ENCODE data around the gene POMGNT2.

The POMGNT2 gene

DNA sequence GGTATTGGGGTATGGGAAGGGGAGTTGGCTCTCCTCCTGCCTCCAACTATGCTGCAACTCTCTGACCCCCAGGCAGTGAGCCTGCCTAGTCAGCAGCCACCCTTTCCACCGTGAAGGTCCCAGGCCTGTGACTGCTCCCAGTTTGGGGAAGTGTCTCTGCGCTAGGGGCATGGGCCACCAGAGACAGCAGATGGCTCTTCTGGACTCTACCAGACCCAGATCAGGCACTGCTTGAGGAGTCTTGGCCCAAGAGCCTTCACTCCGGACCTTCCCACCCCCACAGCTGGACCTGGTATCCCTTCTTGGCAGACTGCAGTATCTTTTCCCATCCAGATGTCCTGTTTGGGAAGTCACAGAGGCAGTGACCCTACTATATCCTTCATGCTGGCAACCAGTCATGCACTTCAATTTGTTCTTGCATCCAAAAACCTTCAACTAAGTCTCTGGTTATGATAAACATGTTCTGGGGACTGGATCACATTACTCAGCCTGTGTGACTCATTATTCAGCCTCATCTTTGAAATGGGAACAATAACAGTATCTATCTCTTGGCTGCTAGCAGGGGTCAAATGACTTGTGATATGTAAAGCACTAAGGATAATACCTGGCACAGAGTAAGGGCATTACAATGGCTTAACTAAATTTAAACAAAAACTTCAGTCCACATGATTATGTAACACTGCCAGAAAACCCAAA, 62.7 kb downstream of the POMGNT2 start:
- DNase-seq, result no peak

DNA sequence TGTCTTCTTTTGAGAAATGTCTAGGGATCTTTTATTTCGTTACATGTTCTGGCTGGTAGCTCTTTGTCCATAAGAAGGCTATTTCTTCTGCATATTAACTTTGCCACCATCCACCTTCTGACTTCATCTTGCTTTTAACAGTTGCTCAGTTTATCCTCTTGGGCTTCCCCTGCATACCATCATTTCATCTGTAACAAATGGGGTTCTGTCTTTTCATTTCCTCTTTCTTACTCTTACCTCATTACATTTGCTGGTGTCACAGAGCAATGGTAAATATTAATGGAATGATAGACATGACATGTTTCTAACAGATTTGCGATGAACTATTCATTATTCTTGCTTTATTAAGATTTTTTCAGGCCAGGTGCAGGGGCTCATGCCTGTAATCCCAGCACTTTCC, 64.4 kb downstream of the POMGNT2 start:
- DNase-seq, result no peak

DNA sequence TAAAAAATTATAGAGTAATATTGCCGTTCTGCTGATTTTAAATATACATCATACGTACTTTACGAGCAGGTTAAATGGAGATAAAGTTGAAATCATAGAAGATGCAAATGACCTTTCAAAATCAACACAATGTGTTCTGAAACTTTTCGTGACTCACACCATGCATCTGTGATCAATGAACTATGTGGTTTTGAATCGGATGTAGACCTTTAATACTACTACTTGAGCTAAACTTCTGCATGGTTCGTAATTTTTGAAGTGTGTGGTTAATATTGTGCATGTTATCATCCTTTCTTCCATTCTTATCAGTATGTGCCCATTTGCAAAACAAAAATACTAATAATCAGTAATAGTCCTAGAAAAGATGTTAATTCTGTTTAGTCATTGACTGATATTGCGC, 67.9 kb downstream of the POMGNT2 start:
- DNase-seq, result no peak

DNA sequence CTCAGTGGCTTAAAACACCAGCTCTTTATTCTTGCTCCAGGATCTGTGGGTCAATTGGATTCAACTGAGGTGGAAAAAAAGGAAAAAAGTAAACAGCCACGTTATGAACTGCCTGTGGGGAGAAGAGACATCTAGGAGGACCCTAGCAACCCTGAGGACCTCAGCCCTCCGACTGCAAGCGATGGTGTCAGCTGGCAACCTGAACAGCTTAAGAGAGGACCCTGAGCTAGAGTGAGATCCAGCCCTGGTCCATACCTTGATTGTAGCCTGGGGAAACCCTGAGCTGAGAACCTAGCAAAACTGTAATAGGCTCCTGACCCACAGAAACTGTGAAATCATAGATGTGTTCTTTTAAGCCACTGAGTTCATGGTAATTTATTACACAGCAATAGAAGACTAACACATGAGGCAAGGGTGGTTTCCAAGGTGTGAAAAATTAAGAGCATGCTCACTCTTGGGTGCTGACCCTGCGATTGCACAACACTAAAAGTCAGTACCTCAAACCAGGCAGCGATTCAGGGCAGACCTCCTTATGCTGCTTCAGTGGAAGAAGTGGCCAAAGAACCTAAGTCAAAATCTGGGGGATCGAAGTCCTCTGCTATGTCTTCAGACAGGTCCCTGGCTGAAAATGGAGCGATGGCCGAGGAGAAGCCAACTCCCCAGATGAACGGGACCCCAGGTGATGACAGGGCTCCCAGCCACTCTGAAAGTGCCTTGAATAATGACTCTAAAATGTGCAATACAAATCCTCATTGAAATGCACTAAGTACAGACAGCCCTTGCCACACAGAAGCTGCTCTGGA, 69.1 kb downstream of the POMGNT2 start:
- DNase-seq, result no peak

DNA sequence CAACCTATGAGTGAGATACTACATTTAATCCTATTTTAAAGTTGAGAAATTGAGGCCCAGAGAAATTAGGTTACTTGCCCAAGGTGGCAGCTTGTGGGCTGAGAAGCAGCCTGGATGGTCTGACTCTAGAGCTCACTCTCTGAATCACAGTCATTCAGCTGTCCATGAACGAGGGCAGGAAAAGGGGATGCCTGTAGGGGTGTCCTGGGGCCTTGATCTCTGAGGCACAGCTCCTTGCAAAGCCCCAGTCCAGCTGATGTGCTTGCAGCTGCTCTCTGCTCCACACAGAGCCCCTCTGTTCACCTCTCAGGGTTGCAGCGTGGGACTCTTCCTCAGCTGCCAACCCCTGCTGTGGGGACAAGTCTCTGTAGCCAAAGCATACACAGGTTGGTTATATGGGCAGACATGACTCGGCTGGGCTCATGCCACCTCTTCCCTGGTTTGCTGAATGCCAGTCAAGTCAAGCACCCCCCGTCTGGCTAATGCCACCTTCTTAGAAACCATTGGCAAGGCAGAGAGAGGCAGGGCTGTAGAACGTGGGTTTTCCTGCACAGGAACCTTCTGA, 70.0 kb downstream of the POMGNT2 start:
- no peak for DNase-seq

DNA sequence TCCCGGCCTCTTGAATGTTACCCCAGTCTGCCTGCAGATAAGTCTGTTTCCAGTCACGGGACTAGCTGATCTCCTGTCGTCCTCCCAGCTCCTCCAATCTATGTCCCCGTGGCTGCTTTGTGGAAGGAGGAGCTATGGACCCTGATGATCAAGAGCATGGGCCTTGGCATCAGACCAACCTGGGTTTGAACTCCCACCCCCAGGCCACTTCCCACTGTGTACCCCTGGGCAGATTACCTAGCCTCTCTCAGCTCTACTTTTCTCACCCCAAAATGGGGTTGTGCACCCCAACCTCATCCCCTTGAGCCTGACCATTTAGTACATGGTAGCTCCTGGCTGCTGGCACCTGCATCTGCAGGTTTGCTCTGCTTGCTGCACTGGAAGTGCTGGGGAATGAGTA, 71.0 kb downstream of the POMGNT2 start:
- DNase-seq, result no peak

DNA sequence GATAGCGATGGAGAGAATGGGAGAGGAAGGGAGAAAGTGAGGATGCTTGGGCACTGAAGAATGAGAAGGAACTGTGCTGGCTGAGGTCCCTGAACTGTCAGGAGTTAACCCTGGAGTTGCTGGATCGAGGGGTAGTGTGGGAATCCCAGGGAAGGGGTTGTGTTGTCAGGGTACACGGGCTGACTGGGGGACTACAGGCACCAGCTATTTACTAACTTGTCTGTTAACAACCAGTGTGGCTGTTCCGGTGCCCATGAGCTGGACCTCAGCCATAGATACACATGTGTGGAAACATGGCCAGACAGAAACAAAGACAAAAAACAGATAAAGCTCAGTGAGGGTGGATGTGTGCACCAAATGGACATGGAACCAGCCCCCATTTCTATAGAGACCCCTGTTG, 71.7 kb downstream of the POMGNT2 start:
- DNase-seq, result no peak

DNA sequence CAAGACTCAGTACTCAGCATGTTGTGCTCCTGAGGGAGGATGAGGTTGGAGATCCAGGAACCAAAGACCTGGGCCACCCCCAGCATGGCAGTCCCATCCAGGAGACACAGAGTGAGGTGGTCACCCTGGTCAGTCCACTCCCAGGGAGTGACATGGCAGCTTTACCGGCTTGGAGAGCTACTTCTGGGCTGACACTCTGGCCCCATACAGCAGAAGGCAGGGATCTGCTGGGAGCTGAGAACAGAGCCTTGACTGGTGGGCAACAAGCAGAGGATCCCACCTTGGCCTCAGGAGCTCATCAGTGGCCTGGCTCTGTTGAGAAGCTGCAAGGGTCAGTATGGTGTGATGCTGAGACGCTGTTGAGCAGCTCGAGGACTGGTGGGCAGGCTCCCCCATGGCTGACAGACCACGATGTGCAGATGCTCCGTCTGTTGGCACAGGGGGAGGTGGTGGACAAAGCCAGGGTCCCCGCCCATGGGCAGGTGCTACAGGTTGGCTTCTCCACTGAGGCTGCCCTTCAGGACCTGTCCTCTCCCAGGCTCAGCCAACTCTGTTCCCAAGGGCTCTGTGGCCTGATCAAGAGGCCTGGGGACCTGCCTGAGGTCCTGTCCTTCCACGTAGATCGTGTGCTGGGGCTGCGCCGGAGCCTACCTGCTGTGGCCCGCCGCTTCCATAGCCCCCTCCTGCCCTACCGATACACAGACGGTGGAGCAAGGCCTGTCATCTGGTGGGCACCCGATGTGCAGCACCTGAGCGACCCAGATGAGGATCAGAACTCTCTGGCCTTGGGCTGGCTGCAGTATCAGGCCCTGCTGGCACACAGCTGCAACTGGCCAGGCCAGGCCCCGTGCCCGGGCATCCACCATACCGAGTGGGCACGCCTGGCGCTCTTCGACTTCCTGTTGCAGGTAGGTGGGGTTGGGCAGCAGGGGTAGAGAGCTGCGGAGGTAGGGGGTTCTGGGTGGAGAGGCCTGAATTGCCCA, 72.9 kb downstream of the POMGNT2 start:
- DNase-seq, result no peak

DNA sequence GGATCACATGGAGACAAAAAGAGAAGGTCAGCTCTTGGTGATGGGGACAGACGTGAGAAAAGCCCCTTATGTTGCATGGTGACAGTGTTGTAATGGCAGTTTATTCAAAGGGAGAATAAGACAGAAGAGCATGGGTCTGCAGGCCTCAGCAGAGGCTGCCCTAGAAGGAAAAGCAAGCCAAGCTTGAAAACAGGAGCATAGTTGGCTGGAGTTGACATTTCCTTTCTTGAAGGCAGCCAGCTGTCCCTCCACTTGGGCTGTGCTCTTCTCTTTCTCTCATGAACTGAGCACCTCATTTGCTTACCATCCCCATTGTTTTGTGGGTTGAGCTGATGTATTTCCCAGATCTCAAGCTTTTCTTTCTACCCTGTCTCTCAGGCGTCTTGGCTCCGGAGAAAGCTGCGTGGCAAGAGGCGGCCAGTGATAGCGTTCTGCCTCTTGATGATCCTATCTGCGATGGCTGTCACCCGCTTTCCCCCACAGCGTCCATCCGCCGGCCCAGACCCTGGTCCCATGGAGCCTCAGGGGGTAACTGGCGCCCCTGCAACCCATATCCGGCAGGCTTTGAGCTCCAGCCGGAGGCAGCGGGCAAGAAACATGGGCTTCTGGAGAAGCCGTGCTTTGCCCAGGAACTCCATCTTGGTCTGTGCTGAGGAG, 73.9 kb downstream of the POMGNT2 start:
- no peak for DNase-seq

DNA sequence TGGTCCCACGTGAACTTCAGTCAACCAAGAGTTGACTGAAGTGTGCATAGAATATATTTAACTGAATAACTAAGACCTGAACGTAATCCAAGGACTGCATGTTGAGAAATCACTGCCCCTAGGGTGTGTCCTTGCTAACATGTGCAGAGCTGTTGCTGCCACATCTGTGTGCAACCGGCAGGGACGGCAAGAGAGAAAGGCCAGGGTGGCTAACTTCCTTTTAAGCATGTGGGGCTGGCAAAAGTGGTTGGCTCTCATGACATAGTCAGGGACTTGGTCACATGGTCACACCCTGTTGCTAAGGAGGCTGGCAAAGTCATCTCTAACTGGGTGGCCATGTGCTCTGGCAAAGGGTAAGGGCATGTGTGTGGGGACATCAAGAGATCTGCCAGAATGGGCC, 74.4 kb downstream of the POMGNT2 start:
- peak; percentile 39 for DNase-seq

DNA sequence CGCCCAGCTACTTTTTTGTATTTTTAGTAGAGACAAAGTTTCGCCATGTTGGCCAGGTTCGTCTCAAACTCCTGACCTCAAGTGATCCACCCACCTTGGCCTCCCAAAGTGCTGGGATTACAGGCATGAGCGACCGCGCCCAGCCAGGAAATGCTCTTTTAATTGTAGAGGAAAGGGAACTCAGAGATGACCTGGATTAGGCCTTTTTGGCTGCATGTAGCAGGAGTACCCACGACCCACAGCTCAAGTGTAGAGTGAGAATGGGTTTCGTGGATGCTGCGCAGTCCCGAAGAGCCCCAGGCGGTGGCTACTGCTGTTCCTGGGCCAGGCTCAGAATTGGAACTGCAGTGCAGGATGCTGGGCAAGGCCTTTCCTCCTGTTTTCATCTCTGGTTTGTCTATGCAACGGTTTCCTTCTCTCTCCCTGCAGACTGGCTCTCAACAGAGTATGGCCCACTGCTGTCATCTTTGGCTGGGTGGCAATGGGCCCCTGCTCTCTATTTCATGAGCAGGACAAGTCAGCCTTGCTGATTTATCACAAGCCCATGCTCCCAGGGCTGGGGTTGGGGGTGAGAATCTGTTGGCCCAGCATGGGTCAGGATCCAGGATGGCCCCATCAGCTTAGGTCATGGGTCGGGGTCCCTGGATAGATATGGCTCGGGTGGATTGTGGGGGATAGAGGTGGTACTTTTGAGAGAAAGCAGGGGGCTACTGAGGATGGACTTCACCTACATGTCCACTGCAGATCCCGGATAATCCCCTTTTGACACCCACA, 75.5 kb downstream of the POMGNT2 start:
- DNase-seq, result no peak

Data from suppressor macrophage treated with lipopolysaccharide for 4 hours (primary cell).